HepG2 (cell line): ENCODE measurements around the gene QSOX2. TPM values are rescaled to one million over a fixed set of nuclear protein-coding genes. Genes with fewer than 3 reads are reported as not detected.

ENCODE experiments used
- ATAC-seq: fragments of 200-7000 bp; cut with Tn5 transposase; 3 replicates; pipeline ENCODE4 v1.9.1; 2020; ENCODE audit warnings: mild to moderate bottlenecking, moderate library complexity
- BruUV-seq: library from RNA; stranded (reverse); fragments of 400-500 nt; replicated peaks from 2 replicates; lab custom pipeline; 2021; lab: Mats Ljungman, UMichigan
- CTCF ChIA-PET: fragments of 300-600 bp; formaldehyde crosslinking; extraction: SDS; loops from one replicate; lab custom pipeline; 2021; ENCODE audit warnings: low total read pairs, inconsistent platforms, low intra/inter-chr PET ratio; lab: Yijun Ruan, JAX
- POLR2A ChIA-PET: fragments of 350-600 bp; sonication (Branson Sonifier 250); formaldehyde crosslinking; loops from one replicate; lab custom pipeline; 2020; ENCODE audit warnings: antibody characterized with exemption, inconsistent platforms; lab: Yijun Ruan, JAX
- DNase-seq: peaks from one replicate; pipeline ENCODE4 v3.0.0-alpha.2; 2015; ENCODE audit warnings: low spot score
- FAIRE-seq: peaks from 3 replicates; lab custom pipeline; 2011; peaks lifted over from hg19 to GRCh38; lab: Jason Lieb, UNC
- H2AFZ ChIP-seq: one replicate; pipeline ENCODE4 v1.6.1; 2011; ENCODE audit warnings: low read length, inconsistent platforms
- H3K27ac ChIP-seq: fragments of 300-600 bp; 3 replicates; pipeline ENCODE4 v1.8.0; 2011; ENCODE audit warnings: mixed run types, mild to moderate bottlenecking, mixed read lengths, low read length, inconsistent platforms; ENCODE audit not compliant: insufficient read depth; ENCODE audit errors: extremely low read length
- H3K27me3 ChIP-seq, 2 experiments: fragments of 200-600 bp in 1 of 2; 2 replicates in 1 of 2; 3 replicates in 1 of 2; pipeline versions ENCODE4 v1.6.0 to v1.8.0; 2011; ENCODE audit warnings: low read length in 2 of 2, mild to moderate bottlenecking in 2 of 2, moderate library complexity in 2 of 2, inconsistent platforms in 1 of 2; ENCODE audit not compliant: insufficient read depth in 2 of 2, control insufficient read depth in 1 of 2
- H3K36me3 ChIP-seq, 2 experiments: fragments of 200-600 bp in 1 of 2; replicated peaks in 1 of 2; 2 replicates in 1 of 2; 3 replicates in 1 of 2; pipeline versions ENCODE4 v1.5.1 to v1.8.0; 2011; ENCODE audit warnings: low read length in 2 of 2, inconsistent platforms in 1 of 2; ENCODE audit not compliant: insufficient read depth in 2 of 2, control insufficient read depth in 1 of 2
- H3K4me1 ChIP-seq: 2 replicates; pipeline ENCODE4 v1.5.1; 2012; ENCODE audit warnings: low read length, inconsistent platforms; ENCODE audit not compliant: insufficient read depth
- H3K4me2 ChIP-seq: 2 replicates; pipeline ENCODE4 v1.6.0; 2011; ENCODE audit warnings: low read depth, low read length, inconsistent platforms
- H3K4me3 ChIP-seq, 3 experiments: fragments of 200-600 bp in 1 of 3; sonication (generic), shearing (Covaris generic) in 1 of 3; replicated peaks in 1 of 3; 2 replicates each; pipeline ENCODE4 v1.5.1; 2011 to 2016; ENCODE audit warnings: low read length in 3 of 3, inconsistent platforms in 2 of 3, low read depth in 2 of 3, mild to moderate bottlenecking in 2 of 3, control low read depth in 1 of 3, mixed read lengths in 1 of 3; ENCODE audit not compliant: insufficient read depth in 1 of 3
- H3K79me2 ChIP-seq: one replicate; pipeline ENCODE4 v1.6.1; 2011; ENCODE audit warnings: low read length, inconsistent platforms; ENCODE audit not compliant: insufficient read depth
- H3K9ac ChIP-seq: 2 replicates; pipeline ENCODE4 v1.6.0; 2011; ENCODE audit warnings: mild to moderate bottlenecking, low read depth, low read length, inconsistent platforms; ENCODE audit not compliant: insufficient read depth
- H3K9me3 ChIP-seq: 2 replicates; pipeline ENCODE4 v1.5.1; 2012; ENCODE audit warnings: mild to moderate bottlenecking, low read length
- H4K20me1 ChIP-seq: 2 replicates; pipeline ENCODE4 v1.6.0; 2011; ENCODE audit warnings: inconsistent platforms, mild to moderate bottlenecking, low read length, moderate library complexity; ENCODE audit not compliant: insufficient read depth
- ATRX ChIP-seq: sonication (generic); formaldehyde crosslinking; IDR thresholded peaks from 2 replicates; pipeline ENCODE4 v1.4.0; 2020; ENCODE audit warnings: missing genetic modification reagents, borderline replicate concordance
- BHLHE40 ChIP-seq: IDR thresholded peaks from 2 replicates; pipeline ENCODE4 v1.6.1; 2011; ENCODE audit warnings: low read length, improper control_type of control experiment
- CHD2 ChIP-seq: IDR thresholded peaks from 2 replicates; pipeline ENCODE4 v1.6.1; 2011; ENCODE audit warnings: low read depth, low read length, improper control_type of control experiment
- NPAS2 ChIP-seq: sonication (generic); formaldehyde crosslinking; IDR thresholded peaks from 2 replicates; pipeline ENCODE4 v1.8.0; 2022; ENCODE audit warnings: mild to moderate bottlenecking, missing genetic modification reagents, borderline replicate concordance
- PRDM15 ChIP-seq: sonication (generic); formaldehyde crosslinking; IDR thresholded peaks from 2 replicates; pipeline ENCODE4 v1.4.0; 2020; ENCODE audit warnings: missing genetic modification reagents
- RFXANK ChIP-seq: IDR thresholded peaks from 2 replicates; pipeline ENCODE4 v1.6.1; 2016
- STAT6 ChIP-seq: sonication (generic); formaldehyde crosslinking; IDR thresholded peaks from 2 replicates; pipeline ENCODE4 v1.4.0; 2020; ENCODE audit warnings: missing genetic modification reagents, mild to moderate bottlenecking, borderline replicate concordance
- WGBS: methylation state at CpG from one replicate; pipeline ENCODE4 v1.1.6; 2017; ENCODE audit warnings: low lambda C conversion rate; 5-methylcytosine and 5-hydroxymethylcytosine counted together
- in situ Hi-C: cut with HindIII; loops from 2 replicates; pipeline ENCODE4 v1.10.0; 2017; ENCODE audit warnings: low pct_unique_long_range_greater_than_20kb; ENCODE audit not compliant: extremely low pct_ligation_motif_present
- intact Hi-C: fragments of 100-400 bp; cut with micrococcal nuclease; formaldehyde crosslinking; loops from one replicate; pipeline ENCODE4 v1.10.0; 2022; ENCODE audit not compliant: unreplicated experiment
- polyA plus RNA-seq, 8 experiments: library from polyadenylated mRNA; depleted of rRNA in 3 of 8; stranded (reverse) in 7 of 8; unstranded in 1 of 8; fragments of >200 nt; fragmentation: Illumina TruSeq in 4 of 8; extraction: Trizol in 4 of 8; gene quantifications; 2 replicates each; pipeline versions ENCODE4 v1.2.1 to v1.2.3, GENCODE V29; 2011 to 2016; ENCODE audit warnings: low read depth in 4 of 8, missing spikeins in 1 of 8, mixed read lengths in 1 of 8; ENCODE audit not compliant: insufficient read depth in 1 of 8
- total RNA-seq, 5 experiments: library from RNA; depleted of rRNA; stranded (reverse); fragments of >200 nt; fragmentation: Illumina TruSeq; extraction: Trizol; gene quantifications; 2 replicates each; pipeline ENCODE4 v1.2.3, GENCODE V29; 2016; ENCODE audit warnings: low read depth in 1 of 5

Gene QSOX2
- total and polyA plus RNA-seq, 2 of the 13 experiments (the other 11 are each of a cell fraction or from before 2014, with no cell fraction given) = 27.1 to 42.1 TPM

GRCh38 chr9:136249877-136250559, 4.4 kb upstream of the QSOX2 start:
- peaks cover 16 to 79% of the 10 kb centered on the region in 2 experiments for H3K27me3 ChIP-seq
- DNase-seq = no peak
- H3K4me3 ChIP-seq = no peak overlapping the region
- FAIRE-seq = no peak
- H2AFZ ChIP-seq = no peak overlapping the region
- no peaks in the 10 kb centered on the region for H3K79me2 ChIP-seq
- ATAC-seq = no peak
- H3K9ac ChIP-seq = no peak overlapping the region
- 60% methylated on average over 20 of the region's 30 CpGs for WGBS
- ChIA-PET POLR2A (interaction anchor here (1.1 kb wide), 1 partner anchor 80 kb away, joined by 3 read pairs; no protein-coding TSS in a partner anchor), CTCF (no interaction called here)
- no peak overlapping the region for H3K4me2 ChIP-seq
- no TSS peak for BruUV-seq
- H3K36me3 ChIP-seq = no peaks in the 10 kb centered on the region
- no peak overlapping the region for H3K27ac ChIP-seq
- in situ Hi-C loops (loop anchor here (25.0 kb wide), 1 partner anchor 263 kb away; no protein-coding TSS in a partner anchor), intact Hi-C loops (loop anchor here (5.0 kb wide), 2 partner anchors 377 to 1727 kb away; no protein-coding TSS in a partner anchor)
- no peaks in the 10 kb centered on the region for H3K9me3 ChIP-seq
- no peaks in the 10 kb centered on the region; the same call in 1 of the 2 replicates for H4K20me1 ChIP-seq
- peaks cover 37% of the 10 kb centered on the region for H3K4me1 ChIP-seq
- TF ChIP-seq PRDM15 (peak; percentile 72; the same call in 1 of the 2 replicates), RFXANK (CRISPR knock-in tag) (no peak), CHD2 (no peak), STAT6 (CRISPR knock-in tag) (no peak), NPAS2 (CRISPR knock-in tag) (no peak), ATRX (CRISPR knock-in tag) (no peak), BHLHE40 (no peak)
